Activated CD4-positive, alpha-beta T cell treated with anti-CD3 and anti-CD28 coated beads, Interleukin-2, amount 50 U/mL, for 1 hour (primary cell): ENCODE results near the gene MRPL24.

ENCODE experiments used
- DNase-seq: peaks from one replicate; pipeline ENCODE4 v3.0.0-alpha.2; 2020

The MRPL24 gene

GRCh38 chr1:156742801-156743200 is 1.9 kb upstream of the MRPL24 start:
- no peak for DNase-seq

GRCh38 chr1:156742017-156742416 is 1.1 kb upstream of the MRPL24 start:
- no peak for DNase-seq

GRCh38 chr1:156741481-156741983 is 644 bp upstream of the MRPL24 start:
- DNase-seq = no peak

GRCh38 chr1:156740237-156740740 is 599 bp downstream of the MRPL24 start:
- no peak for DNase-seq

- no peak for DNase-seq
Measured at GRCh38 chr1:156738916-156739315, 2.0 kb downstream of the MRPL24 start.

- DNase-seq = no peak
Measured at GRCh38 chr1:156738407-156738806, 2.5 kb downstream of the MRPL24 start.

- DNase-seq = no peak
Measured at GRCh38 chr1:156733989-156734584, 6.8 kb downstream of the MRPL24 start.

GRCh38 chr1:156728599-156729462 is 12.1 kb downstream of the MRPL24 start, which contains the start of gene ISG20L2:
ISG20L2 (minus strand) TSS chr1:156728766; CDS start chr1:156727652, 1,114 bp downstream.
- DNase-seq = peak; percentile 95

GRCh38 chr1:156727926-156728598 is 12.8 kb downstream of the MRPL24 start, which contains the start of gene METTL25B:
METTL25B (plus strand) TSS chr1:156728469; CDS start chr1:156729105, 636 bp downstream.
- peak; percentile 61 for DNase-seq

GRCh38 chr1:156727492-156727891 is 13.4 kb downstream of the MRPL24 start:
- no peak for DNase-seq

- DNase-seq = peak; percentile 41
Measured at GRCh38 chr1:156726549-156727226, 14.2 kb downstream of the MRPL24 start.

GRCh38 chr1:156725683-156726280 is 15.1 kb downstream of the MRPL24 start:
- peak; percentile 79 for DNase-seq

- no peak for DNase-seq
Measured at GRCh38 chr1:156721535-156721934, 19.4 kb downstream of the MRPL24 start.

GRCh38 chr1:156721131-156721530 is 19.8 kb downstream of the MRPL24 start:
- DNase-seq = no peak

GRCh38 chr1:156717351-156717750 is 23.5 kb downstream of the MRPL24 start:
- DNase-seq = no peak

GRCh38 chr1:156714830-156715229 is 26.1 kb downstream of the MRPL24 start:
- no peak for DNase-seq

- no peak for DNase-seq
Measured at GRCh38 chr1:156712626-156713025, 28.3 kb downstream of the MRPL24 start.

GRCh38 chr1:156711011-156711817 is 29.7 kb downstream of the MRPL24 start:
- DNase-seq = no peak

- no peak for DNase-seq
Measured at GRCh38 chr1:156709757-156710489, 31.0 kb downstream of the MRPL24 start.

- no peak for DNase-seq
Measured at GRCh38 chr1:156709031-156709430, 31.9 kb downstream of the MRPL24 start.
